DMS 273 (cell line): ENCODE data around the gene ARMC10.
"Not testable (repeated sequence)": the region's sequence is repeated elsewhere in the genome, so short reads cannot be mapped to it uniquely, and the experiment has no call there.

ENCODE experiments used
- DNase-seq: peaks from one replicate; lab custom pipeline; 2025; ENCODE audit not compliant: unreplicated experiment; lab: John Stamatoyannopoulos, UW

ARMC10 gene

GRCh38 chr7:103077318-103077717, 2.4 kb downstream of the ARMC10 start:
- no peak for DNase-seq

GRCh38 chr7:103078226-103078625, 3.3 kb downstream of the ARMC10 start:
- DNase-seq = not testable (repeated sequence)

GRCh38 chr7:103079836-103080235, 4.9 kb downstream of the ARMC10 start:
- no peak for DNase-seq

- no peak for DNase-seq
These were observed 6.0 kb downstream of the ARMC10 start for GRCh38 chr7:103080923-103081322.

- no peak for DNase-seq
These were observed 7.6 kb downstream of the ARMC10 start for GRCh38 chr7:103082497-103082896.

- DNase-seq = no peak
These were observed 8.3 kb downstream of the ARMC10 start for GRCh38 chr7:103083210-103083609.

- DNase-seq = not testable (repeated sequence)
These were observed 17.4 kb downstream of the ARMC10 start for GRCh38 chr7:103092321-103092720.

GRCh38 chr7:103093429-103093828, 18.5 kb downstream of the ARMC10 start:
- no peak for DNase-seq

- no peak for DNase-seq
These were observed 19.2 kb downstream of the ARMC10 start for GRCh38 chr7:103094102-103094501.

- not testable (repeated sequence) for DNase-seq
These were observed 20.6 kb downstream of the ARMC10 start for GRCh38 chr7:103095558-103095957.

- DNase-seq = no peak
These were observed 22.1 kb downstream of the ARMC10 start for GRCh38 chr7:103097041-103097440.

- no peak for DNase-seq
These were observed 25.4 kb downstream of the ARMC10 start for GRCh38 chr7:103100348-103100747.

GRCh38 chr7:103101543-103101942, 26.6 kb downstream of the ARMC10 start:
- no peak for DNase-seq

GRCh38 chr7:103106005-103106702, 31.2 kb downstream of the ARMC10 start:
- no peak for DNase-seq

- DNase-seq = not testable (repeated sequence)
These were observed 31.7 kb downstream of the ARMC10 start for GRCh38 chr7:103106703-103107070.

- no peak for DNase-seq
These were observed 38.2 kb downstream of the ARMC10 start for GRCh38 chr7:103113164-103113563.

GRCh38 chr7:103114576-103115008, 39.7 kb downstream of the ARMC10 start:
- no peak for DNase-seq

- no peak for DNase-seq
These were observed 40.8 kb downstream of the ARMC10 start for GRCh38 chr7:103115771-103116170.

GRCh38 chr7:103116511-103116910, 41.6 kb downstream of the ARMC10 start:
- DNase-seq = no peak

- no peak for DNase-seq
These were observed 42.1 kb downstream of the ARMC10 start for GRCh38 chr7:103116991-103117390.

GRCh38 chr7:103117465-103117864, 42.5 kb downstream of the ARMC10 start:
- DNase-seq = no peak

GRCh38 chr7:103119791-103120291, 44.9 kb downstream of the ARMC10 start:
- no peak for DNase-seq

GRCh38 chr7:103120362-103120761, 45.4 kb downstream of the ARMC10 start:
- DNase-seq = no peak
